ENCODE data around the gene L3MBTL4. TPM values are rescaled to one million over a fixed set of nuclear protein-coding genes. Genes with fewer than 3 reads are reported as not detected.

L3MBTL4 gene
- total RNA-seq, 1 experiment from 2014 or later: 10.6 TPM

- H3K9me3 ChIP-seq (replicated peaks): no peaks in the 10 kb centered on the region; the same call in 1 of the 2 replicates
- no peaks in the 10 kb centered on the region for H3K36me3 ChIP-seq
- H3K4me1 ChIP-seq (replicated peaks): no peaks in the 10 kb centered on the region
- no peak overlapping the region for H3K27ac ChIP-seq
- DNase-seq (ENCODE audit: low read depth in 1 of 2, low spot score in 2 of 2): no peak
- H3K4me3 ChIP-seq: no peak overlapping the region
- no peaks in the 10 kb centered on the region for H3K27me3 ChIP-seq (replicated peaks)
Measured at GRCh38 chr18:6257950-6258349, 156.8 kb downstream of the L3MBTL4 start.

- H3K9me3 ChIP-seq (replicated peaks): no peaks in the 10 kb centered on the region; the same call in 1 of the 2 replicates
- no peaks in the 10 kb centered on the region for H3K36me3 ChIP-seq
- H3K4me3 ChIP-seq: no peak overlapping the region
- no peak for DNase-seq (ENCODE audit: low read depth in 1 of 2, low spot score in 2 of 2)
- H3K27ac ChIP-seq: no peak overlapping the region
- no peaks in the 10 kb centered on the region for H3K27me3 ChIP-seq (replicated peaks)
- H3K4me1 ChIP-seq (replicated peaks): no peaks in the 10 kb centered on the region
Measured at GRCh38 chr18:6256521-6256920, 158.2 kb downstream of the L3MBTL4 start.

GRCh38 chr18:6255886-6256285 lies 158.8 kb downstream of the L3MBTL4 start:
- Histone ChIP-seq H3K4me1 (replicated peaks) (no peaks in the 10 kb centered on the region), H3K9me3 (replicated peaks) (no peaks in the 10 kb centered on the region; the same call in 1 of the 2 replicates), H3K36me3 (no peaks in the 10 kb centered on the region), H3K27ac (no peak overlapping the region), H3K27me3 (replicated peaks) (no peaks in the 10 kb centered on the region), H3K4me3 (no peak overlapping the region)
- no peak for DNase-seq (ENCODE audit: low read depth in 1 of 2, low spot score in 2 of 2)

- no peak for DNase-seq (ENCODE audit: low read depth in 1 of 2, low spot score in 2 of 2)
- H3K27ac ChIP-seq: no peak overlapping the region
- H3K4me3 ChIP-seq: no peak overlapping the region
- no peaks in the 10 kb centered on the region for H3K9me3 ChIP-seq (replicated peaks)
- no peaks in the 10 kb centered on the region for H3K36me3 ChIP-seq
- H3K4me1 ChIP-seq (replicated peaks): no peaks in the 10 kb centered on the region
- H3K27me3 ChIP-seq (replicated peaks): no peaks in the 10 kb centered on the region
Measured at GRCh38 chr18:6255116-6255705, 159.5 kb downstream of the L3MBTL4 start.

GRCh38 chr18:6254456-6254855 lies 160.3 kb downstream of the L3MBTL4 start:
- no peak overlapping the region for H3K4me3 ChIP-seq
- no peak for DNase-seq (ENCODE audit: low read depth in 1 of 2, low spot score in 2 of 2)

GRCh38 chr18:6251084-6251483 lies 163.6 kb downstream of the L3MBTL4 start:
- no peaks in the 10 kb centered on the region for H3K36me3 ChIP-seq
- no peaks in the 10 kb centered on the region for H3K4me1 ChIP-seq (replicated peaks)
- H3K9me3 ChIP-seq (replicated peaks): no peaks in the 10 kb centered on the region
- H3K4me3 ChIP-seq: no peak overlapping the region
- H3K27me3 ChIP-seq (replicated peaks): no peaks in the 10 kb centered on the region
- no peak for DNase-seq (ENCODE audit: low read depth in 1 of 2, low spot score in 2 of 2)
- H3K27ac ChIP-seq: no peak overlapping the region

More at GRCh38 chr18:6254456-6254855, 160.3 kb downstream of the L3MBTL4 start:
- Histone ChIP-seq H3K9me3 (replicated peaks) (no peaks in the 10 kb centered on the region), H3K27ac (no peak overlapping the region), H3K4me1 (replicated peaks) (no peaks in the 10 kb centered on the region), H3K36me3 (no peaks in the 10 kb centered on the region), H3K27me3 (replicated peaks) (no peaks in the 10 kb centered on the region)

GRCh38 chr18:6249788-6250187 lies 164.9 kb downstream of the L3MBTL4 start:
- no peak for DNase-seq (ENCODE audit: low read depth in 1 of 2, low spot score in 2 of 2)
- Histone ChIP-seq H3K4me3 (no peak overlapping the region), H3K9me3 (replicated peaks) (no peaks in the 10 kb centered on the region), H3K27ac (no peak overlapping the region), H3K36me3 (no peaks in the 10 kb centered on the region), H3K4me1 (replicated peaks) (no peaks in the 10 kb centered on the region), H3K27me3 (replicated peaks) (no peaks in the 10 kb centered on the region)

- no peaks in the 10 kb centered on the region for H3K9me3 ChIP-seq (replicated peaks)
- H3K4me3 ChIP-seq: no peak overlapping the region
- H3K36me3 ChIP-seq: no peaks in the 10 kb centered on the region
- H3K27me3 ChIP-seq (replicated peaks): no peaks in the 10 kb centered on the region
- H3K27ac ChIP-seq: no peak overlapping the region
- DNase-seq (ENCODE audit: low read depth in 1 of 2, low spot score in 2 of 2): no peak
- no peaks in the 10 kb centered on the region for H3K4me1 ChIP-seq (replicated peaks)
Measured at GRCh38 chr18:6249170-6249569, 165.5 kb downstream of the L3MBTL4 start.

- Histone ChIP-seq H3K4me3 (no peak overlapping the region), H3K27me3 (replicated peaks) (no peaks in the 10 kb centered on the region), H3K4me1 (replicated peaks) (no peaks in the 10 kb centered on the region), H3K9me3 (replicated peaks) (no peaks in the 10 kb centered on the region), H3K27ac (no peak overlapping the region), H3K36me3 (no peaks in the 10 kb centered on the region)
- DNase-seq (ENCODE audit: low read depth in 1 of 2, low spot score in 2 of 2): no peak
Measured at GRCh38 chr18:6248017-6248416, 166.7 kb downstream of the L3MBTL4 start.

- DNase-seq (ENCODE audit: low read depth in 1 of 2, low spot score in 2 of 2): no peak
Measured at GRCh38 chr18:6242004-6242403, 172.7 kb downstream of the L3MBTL4 start.

GRCh38 chr18:6239716-6240115 lies 175.0 kb downstream of the L3MBTL4 start:
- no peaks in the 10 kb centered on the region; the same call in 1 of the 2 replicates for H3K27me3 ChIP-seq (replicated peaks)
- H3K4me3 ChIP-seq: no peak overlapping the region
- H3K9me3 ChIP-seq (replicated peaks): no peaks in the 10 kb centered on the region
- no peak for DNase-seq (ENCODE audit: low read depth in 1 of 2, low spot score in 2 of 2)
- H3K27ac ChIP-seq: no peak overlapping the region
- no peaks in the 10 kb centered on the region for H3K4me1 ChIP-seq (replicated peaks)
- no peaks in the 10 kb centered on the region for H3K36me3 ChIP-seq

More at GRCh38 chr18:6242004-6242403, 172.7 kb downstream of the L3MBTL4 start:
- Histone ChIP-seq H3K4me1 (replicated peaks) (no peaks in the 10 kb centered on the region), H3K36me3 (no peaks in the 10 kb centered on the region), H3K9me3 (replicated peaks) (no peaks in the 10 kb centered on the region), H3K4me3 (no peak overlapping the region), H3K27me3 (replicated peaks) (no peaks in the 10 kb centered on the region), H3K27ac (no peak overlapping the region)

- H3K4me3 ChIP-seq: no peak overlapping the region
- H3K4me1 ChIP-seq (replicated peaks): no peaks in the 10 kb centered on the region
Measured at GRCh38 chr18:6236258-6236657, 178.5 kb downstream of the L3MBTL4 start.

GRCh38 chr18:6222271-6222670 lies 192.4 kb downstream of the L3MBTL4 start:
- Histone ChIP-seq H3K27ac (no peak overlapping the region), H3K36me3 (no peaks in the 10 kb centered on the region)

More at GRCh38 chr18:6236258-6236657, 178.5 kb downstream of the L3MBTL4 start:
- no peaks in the 10 kb centered on the region for H3K9me3 ChIP-seq (replicated peaks)
- no peaks in the 10 kb centered on the region for H3K36me3 ChIP-seq
- no peaks in the 10 kb centered on the region; the same call in 1 of the 2 replicates for H3K27me3 ChIP-seq (replicated peaks)
- DNase-seq (ENCODE audit: low read depth in 1 of 2, low spot score in 2 of 2): no peak
- H3K27ac ChIP-seq: no peak overlapping the region

GRCh38 chr18:6221602-6222014 lies 193.1 kb downstream of the L3MBTL4 start:
- DNase-seq (ENCODE audit: low read depth in 1 of 2, low spot score in 2 of 2): peak in 1 of 2 experiments; percentile 45
- H3K36me3 ChIP-seq: no peaks in the 10 kb centered on the region
- no peaks in the 10 kb centered on the region for H3K27me3 ChIP-seq (replicated peaks)
- H3K27ac ChIP-seq: 0 out of 2 replicates have a peak overlapping the region, but pooled peaks have one; percentile 18
- H3K4me1 ChIP-seq (replicated peaks): peaks cover 10% of the 10 kb centered on the region
- no peak overlapping the region for H3K4me3 ChIP-seq
- H3K9me3 ChIP-seq (replicated peaks): no peaks in the 10 kb centered on the region

More at GRCh38 chr18:6222271-6222670, 192.4 kb downstream of the L3MBTL4 start:
- Histone ChIP-seq H3K27me3 (replicated peaks) (no peaks in the 10 kb centered on the region), H3K4me3 (no peak overlapping the region), H3K9me3 (replicated peaks) (no peaks in the 10 kb centered on the region), H3K4me1 (replicated peaks) (peaks cover 10% of the 10 kb centered on the region)
- no peak for DNase-seq (ENCODE audit: low read depth in 1 of 2, low spot score in 2 of 2)

- H3K4me3 ChIP-seq: no peak overlapping the region
Measured at GRCh38 chr18:6220129-6220528, 194.6 kb downstream of the L3MBTL4 start.

More at GRCh38 chr18:6220129-6220528, 194.6 kb downstream of the L3MBTL4 start:
- Histone ChIP-seq H3K9me3 (replicated peaks) (no peaks in the 10 kb centered on the region), H3K4me1 (replicated peaks) (peaks cover 10% of the 10 kb centered on the region), H3K27me3 (replicated peaks) (no peaks in the 10 kb centered on the region), H3K27ac (no peak overlapping the region), H3K36me3 (no peaks in the 10 kb centered on the region)
- no peak for DNase-seq (ENCODE audit: low read depth in 1 of 2, low spot score in 2 of 2)
